Osteoblast (primary cell): ENCODE results near the gene FBXO33. TPM values are rescaled to one million over a fixed set of nuclear protein-coding genes. Genes with fewer than 3 reads are reported as not detected.

Experiments
- DNase-seq: peaks from one replicate; pipeline ENCODE4 v3.0.0; 2011; ENCODE audit warnings: low spot score, mixed read lengths; ENCODE audit not compliant: insufficient read length; ENCODE audit errors: missing footprints
- H2AFZ ChIP-seq: 2 replicates; pipeline ENCODE4 v1.6.0; 2011; ENCODE audit warnings: mild to moderate bottlenecking, low read length
- H3K27ac ChIP-seq: 2 replicates; pipeline ENCODE4 v1.5.1; 2011; ENCODE audit warnings: mild to moderate bottlenecking, low read depth, low read length, moderate library complexity
- H3K27me3 ChIP-seq: 2 replicates; pipeline ENCODE4 v1.6.0; 2012; ENCODE audit warnings: mild to moderate bottlenecking, control low read depth, inconsistent platforms, low read length, moderate library complexity; ENCODE audit not compliant: insufficient read depth
- H3K36me3 ChIP-seq: 2 replicates; pipeline ENCODE4 v1.5.1; 2011; ENCODE audit warnings: mild to moderate bottlenecking, low read length, control low read depth, moderate library complexity; ENCODE audit not compliant: insufficient read depth
- H3K4me1 ChIP-seq: 2 replicates; pipeline ENCODE4 v1.5.1; 2011; ENCODE audit warnings: mild to moderate bottlenecking, low read length, control low read depth, moderate library complexity; ENCODE audit not compliant: insufficient read depth
- H3K4me2 ChIP-seq: 2 replicates; pipeline ENCODE4 v1.6.0; 2011; ENCODE audit warnings: mild to moderate bottlenecking, low read length; ENCODE audit not compliant: insufficient read depth
- H3K4me3 ChIP-seq: fragments of 200-600 bp; sonication (generic); 3 replicates; pipeline ENCODE4 v1.5.1; 2012; ENCODE audit warnings: mild to moderate bottlenecking, low read length, inconsistent platforms; ENCODE audit not compliant: insufficient read depth
- H3K79me2 ChIP-seq: 2 replicates; pipeline ENCODE4 v1.6.0; 2012; ENCODE audit warnings: mild to moderate bottlenecking, low read length, control low read depth, inconsistent platforms; ENCODE audit not compliant: insufficient read depth
- H3K9me3 ChIP-seq: 2 replicates; pipeline ENCODE4 v1.5.1; 2011; ENCODE audit warnings: low read depth, low read length, control low read depth
- H4K20me1 ChIP-seq: 2 replicates; pipeline ENCODE4 v1.6.0; 2012; ENCODE audit warnings: mild to moderate bottlenecking, low read length, control low read depth; ENCODE audit not compliant: insufficient read depth
- total RNA-seq: library from RNA; depleted of rRNA; stranded (reverse); fragments of >200 nt; gene quantifications from 2 replicates; pipeline ENCODE4 v1.2.3, GENCODE V29; 2012
- TF ChIP-seq, protein P1 (sequence below): IDR thresholded peaks from 2 replicates; pipeline ENCODE4 v1.5.1; 2011; ENCODE audit warnings: mild to moderate bottlenecking, low read depth, low read length, moderate library complexity; ENCODE audit errors: extremely low read depth

The FBXO33 gene
- total RNA-seq, 1 donor, result 15.6 TPM

DNA sequence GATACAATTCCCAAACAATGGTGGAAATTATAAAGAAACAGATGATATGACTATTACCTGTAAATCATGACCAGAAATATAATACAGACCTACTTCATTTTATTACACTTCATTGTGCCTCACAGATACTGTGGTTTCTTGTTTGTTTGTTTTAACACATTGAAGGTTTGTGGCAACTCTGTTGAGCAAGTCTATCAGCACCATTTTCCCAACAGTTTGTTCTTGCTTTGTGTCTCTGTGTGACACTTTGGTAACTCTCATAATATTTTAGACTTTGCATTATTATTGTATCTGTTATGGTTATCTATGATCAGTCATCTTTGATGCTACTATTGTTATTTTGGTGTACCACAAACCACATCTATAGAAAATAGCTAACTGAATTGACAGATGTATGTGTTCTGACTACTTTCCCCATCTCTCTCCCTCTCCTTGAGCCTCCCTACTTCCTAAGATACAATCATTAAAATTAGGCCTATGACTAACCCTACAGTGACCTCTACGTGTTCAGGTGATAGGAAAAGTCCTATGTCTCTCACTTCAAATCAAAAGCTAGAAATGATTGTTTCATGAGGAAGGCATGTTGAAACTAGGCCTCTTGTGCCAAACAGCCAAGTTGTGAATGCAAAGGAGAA lies 49.1 kb downstream of the FBXO33 start:
- Histone ChIP-seq H3K27me3 (no peaks in the 10 kb centered on the region), H3K4me2 (no peak overlapping the region), H3K4me3 (no peak overlapping the region), H2AFZ (no peak overlapping the region), H3K4me1 (no peaks in the 10 kb centered on the region), H3K27ac (no peak overlapping the region), H4K20me1 (no peaks in the 10 kb centered on the region), H3K79me2 (no peaks in the 10 kb centered on the region), H3K9me3 (no peaks in the 10 kb centered on the region), H3K36me3 (peaks cover 3% of the 10 kb centered on the region)
- no peak for DNase-seq
- TF ChIP-seq, protein P1, sequence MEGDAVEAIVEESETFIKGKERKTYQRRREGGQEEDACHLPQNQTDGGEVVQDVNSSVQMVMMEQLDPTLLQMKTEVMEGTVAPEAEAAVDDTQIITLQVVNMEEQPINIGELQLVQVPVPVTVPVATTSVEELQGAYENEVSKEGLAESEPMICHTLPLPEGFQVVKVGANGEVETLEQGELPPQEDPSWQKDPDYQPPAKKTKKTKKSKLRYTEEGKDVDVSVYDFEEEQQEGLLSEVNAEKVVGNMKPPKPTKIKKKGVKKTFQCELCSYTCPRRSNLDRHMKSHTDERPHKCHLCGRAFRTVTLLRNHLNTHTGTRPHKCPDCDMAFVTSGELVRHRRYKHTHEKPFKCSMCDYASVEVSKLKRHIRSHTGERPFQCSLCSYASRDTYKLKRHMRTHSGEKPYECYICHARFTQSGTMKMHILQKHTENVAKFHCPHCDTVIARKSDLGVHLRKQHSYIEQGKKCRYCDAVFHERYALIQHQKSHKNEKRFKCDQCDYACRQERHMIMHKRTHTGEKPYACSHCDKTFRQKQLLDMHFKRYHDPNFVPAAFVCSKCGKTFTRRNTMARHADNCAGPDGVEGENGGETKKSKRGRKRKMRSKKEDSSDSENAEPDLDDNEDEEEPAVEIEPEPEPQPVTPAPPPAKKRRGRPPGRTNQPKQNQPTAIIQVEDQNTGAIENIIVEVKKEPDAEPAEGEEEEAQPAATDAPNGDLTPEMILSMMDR, result no peak

DNA sequence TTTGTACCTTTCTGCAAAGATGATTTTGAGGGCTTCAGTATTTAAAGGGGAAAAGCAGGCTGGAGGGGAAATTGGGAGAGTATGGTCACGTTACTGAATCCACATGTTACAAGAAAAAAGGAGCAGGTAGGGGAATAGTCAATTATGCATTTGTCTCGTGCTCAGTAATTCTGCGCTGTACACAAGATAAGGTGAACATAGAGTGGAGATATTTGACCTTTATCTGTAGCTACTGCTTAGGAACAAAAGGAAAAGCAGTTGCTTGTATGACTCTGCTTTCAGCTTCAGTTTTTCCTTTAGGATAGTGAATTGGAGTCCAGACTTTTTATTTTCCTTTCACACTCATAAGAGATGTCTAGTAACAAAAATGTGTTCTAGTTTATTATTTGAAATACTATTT lies 49.8 kb downstream of the FBXO33 start:
- TF ChIP-seq, protein P1, result no peak
- Histone ChIP-seq H3K36me3 (peaks cover 3% of the 10 kb centered on the region), H4K20me1 (no peaks in the 10 kb centered on the region), H2AFZ (no peak overlapping the region), H3K4me2 (no peak overlapping the region), H3K4me3 (no peak overlapping the region), H3K27me3 (no peaks in the 10 kb centered on the region), H3K79me2 (no peaks in the 10 kb centered on the region), H3K27ac (no peak overlapping the region), H3K9me3 (no peaks in the 10 kb centered on the region), H3K4me1 (no peaks in the 10 kb centered on the region)
- DNase-seq, result no peak

DNA sequence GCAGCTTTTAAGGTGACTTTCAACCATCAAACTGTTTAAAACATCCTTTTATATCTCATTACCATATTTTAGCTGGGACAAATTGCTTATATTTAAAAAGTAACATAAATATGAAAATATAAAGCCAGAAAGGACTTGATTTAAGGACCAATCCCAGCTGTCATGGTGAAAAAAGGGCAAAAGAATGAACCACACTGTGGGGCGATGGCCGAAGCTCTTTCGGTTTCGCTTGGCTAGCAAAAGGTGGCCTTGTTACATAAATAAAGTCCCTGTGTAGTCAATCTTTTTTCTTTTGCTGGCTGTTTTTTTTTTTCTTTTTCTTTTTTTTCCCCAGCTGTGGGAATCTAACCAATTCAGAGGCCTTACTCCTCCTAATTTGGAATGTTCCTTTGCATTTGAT lies 50.9 kb downstream of the FBXO33 start:
- no peak for DNase-seq
- H3K4me1 ChIP-seq, result peaks cover 8% of the 10 kb centered on the region
- H3K27me3 ChIP-seq, result no peaks in the 10 kb centered on the region
- H3K27ac ChIP-seq, result no peak overlapping the region
- TF ChIP-seq, protein P1, result no peak
- no peaks in the 10 kb centered on the region for H3K9me3 ChIP-seq
- no peaks in the 10 kb centered on the region for H4K20me1 ChIP-seq
- H3K4me3 ChIP-seq, result no peak overlapping the region
- H3K4me2 ChIP-seq, result peak overlapping the region; percentile 63
- H3K36me3 ChIP-seq, result peaks cover 3% of the 10 kb centered on the region
- no peaks in the 10 kb centered on the region for H3K79me2 ChIP-seq
- no peak overlapping the region for H2AFZ ChIP-seq

DNA sequence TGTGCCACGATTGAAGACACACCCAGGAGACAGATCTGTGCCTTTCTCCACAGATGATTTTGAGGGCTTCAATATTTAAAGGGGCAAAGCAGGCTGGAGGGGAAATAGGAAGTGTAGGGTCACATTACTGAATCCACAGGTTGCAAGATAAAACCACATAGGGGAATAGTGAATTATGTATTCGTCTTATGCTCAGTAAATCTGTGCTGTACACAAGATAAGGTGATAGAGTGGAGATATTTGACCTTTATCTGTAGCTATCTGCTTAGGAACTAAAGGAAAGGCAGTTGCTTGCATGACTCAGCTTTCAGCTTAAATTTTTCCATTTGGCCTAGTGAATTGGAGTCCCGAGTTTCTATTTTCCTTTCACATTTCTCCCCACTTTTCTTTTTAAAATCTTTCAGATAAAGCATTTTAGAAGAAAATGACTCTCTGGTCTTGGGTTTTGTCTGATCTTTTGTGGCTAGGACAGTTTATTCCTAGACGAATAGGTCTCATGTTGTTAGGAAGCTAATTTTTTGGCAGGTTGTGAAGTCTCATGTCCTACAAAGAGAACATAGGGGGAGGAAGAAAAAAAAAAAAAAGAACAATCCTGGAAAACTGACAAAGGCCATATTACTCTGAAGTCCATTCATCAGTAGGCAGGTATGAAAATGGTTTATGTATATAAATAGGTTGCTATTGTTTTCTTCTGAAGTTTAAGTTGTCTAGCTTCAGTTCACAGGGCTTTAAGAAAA lies 55.4 kb downstream of the FBXO33 start:
- H4K20me1 ChIP-seq, result no peaks in the 10 kb centered on the region
- H3K79me2 ChIP-seq, result no peaks in the 10 kb centered on the region
- H3K4me3 ChIP-seq, result no peak overlapping the region
- H3K4me1 ChIP-seq, result peaks cover 35% of the 10 kb centered on the region
- peak overlapping the region; percentile 68 for H3K27ac ChIP-seq
- H3K36me3 ChIP-seq, result no peaks in the 10 kb centered on the region
- H3K4me2 ChIP-seq, result peak overlapping the region; percentile 67
- no peaks in the 10 kb centered on the region for H3K27me3 ChIP-seq
- TF ChIP-seq, protein P1, result no peak
- H3K9me3 ChIP-seq, result no peaks in the 10 kb centered on the region
- DNase-seq, result no peak
- peak overlapping the region; percentile 68 for H2AFZ ChIP-seq
